GM12878 (cell line): ENCODE results near the gene CCRL2. TPM values are rescaled to one million over a fixed set of nuclear protein-coding genes. Genes with fewer than 3 reads are reported as not detected.

Source experiments
- ATAC-seq: fragments of 200-7000 bp; cut with Tn5 transposase; 3 replicates; pipeline ENCODE4 v1.9.1; 2020; ENCODE audit warnings: mild to moderate bottlenecking, moderate library complexity
- BruUV-seq: library from RNA; stranded (reverse); fragments of 400-500 nt; replicated peaks from 2 replicates; lab custom pipeline; 2021; lab: Mats Ljungman, UMichigan
- CTCF ChIA-PET: fragments of 300-600 bp; sonication (Branson Sonifier 250); formaldehyde crosslinking; extraction: SDS; loops from one replicate; lab custom pipeline; 2021; ENCODE audit warnings: inconsistent platforms; lab: Yijun Ruan, JAX
- POLR2A ChIA-PET: fragments of 350-600 bp; formaldehyde crosslinking; extraction: SDS; loops from one replicate; lab custom pipeline; 2021; ENCODE audit warnings: inconsistent platforms; lab: Charles Lee
- RAD21 ChIA-PET: fragments of 300-600 bp; sonication (Branson Sonifier 250); formaldehyde crosslinking; loops from one replicate; lab custom pipeline; 2023; ENCODE audit warnings: antibody characterized with exemption; ENCODE audit not compliant: unreplicated experiment; lab: Charles Lee
- SMC1A ChIA-PET: fragments of 300-600 bp; sonication (Branson Sonifier 250); formaldehyde crosslinking; loops from one replicate; lab custom pipeline; 2023; ENCODE audit not compliant: unreplicated experiment, uncharacterized antibody; lab: Charles Lee
- DNase-seq: peaks from one replicate; pipeline ENCODE4 v3.0.0-alpha.2; 2011; ENCODE audit warnings: low read depth, low spot score
- FAIRE-seq: peaks from 3 replicates; lab custom pipeline; 2011; peaks lifted over from hg19 to GRCh38; lab: Jason Lieb, UNC
- H2AFZ ChIP-seq: 2 replicates; pipeline ENCODE4 v1.6.0; 2011; ENCODE audit warnings: low read depth, low read length, control low read depth; ENCODE audit not compliant: control insufficient read depth
- H3K27ac ChIP-seq: 2 replicates; pipeline ENCODE4 v1.5.1; 2011; ENCODE audit warnings: control low read depth; ENCODE audit not compliant: control insufficient read depth, insufficient read depth
- H3K27me3 ChIP-seq, 2 experiments: replicated peaks in 1 of 2; 2 replicates each; pipeline versions ENCODE4 v1.6.0 to v1.6.1; 2011; ENCODE audit warnings: low read length in 1 of 2; ENCODE audit not compliant: control insufficient read depth in 2 of 2, insufficient read depth in 2 of 2
- H3K36me3 ChIP-seq, 2 experiments: 2 replicates each; pipeline ENCODE4 v1.5.1; 2011; ENCODE audit warnings: low read length in 1 of 2; ENCODE audit not compliant: control insufficient read depth in 2 of 2, insufficient read depth in 2 of 2
- H3K4me1 ChIP-seq: 2 replicates; pipeline ENCODE4 v1.6.1; 2011; ENCODE audit warnings: mild to moderate bottlenecking, low read length, moderate library complexity, mixed read lengths; ENCODE audit not compliant: control insufficient read depth, insufficient read depth
- H3K4me2 ChIP-seq: 2 replicates; pipeline ENCODE4 v1.6.0; 2011; ENCODE audit warnings: control low read depth; ENCODE audit not compliant: control insufficient read depth, insufficient read depth
- H3K4me3 ChIP-seq: fragments of 200-600 bp; sonication (generic); 2 replicates; pipeline ENCODE4 v1.5.1; 2016
- H3K79me2 ChIP-seq: 2 replicates; pipeline ENCODE4 v1.6.0; 2011; ENCODE audit warnings: low read length; ENCODE audit not compliant: control insufficient read depth, insufficient read depth
- H3K9ac ChIP-seq: 2 replicates; pipeline ENCODE4 v1.8.0; 2011; ENCODE audit warnings: low read length, control low read depth, mixed read lengths; ENCODE audit not compliant: control insufficient read depth, insufficient read depth
- H3K9me3 ChIP-seq: replicated peaks from 3 replicates; pipeline ENCODE4 v1.5.1; 2011; ENCODE audit warnings: mild to moderate bottlenecking, low read length; ENCODE audit not compliant: control insufficient read depth, insufficient read depth
- H4K20me1 ChIP-seq: 2 replicates; pipeline ENCODE4 v1.6.0; 2011; ENCODE audit not compliant: control insufficient read depth, insufficient read depth
- ASH2L ChIP-seq: fragments of 300-600, 200-600 bp; sonication (generic); IDR thresholded peaks from 2 replicates; pipeline ENCODE4 v1.6.1; 2017; ENCODE audit warnings: low read depth, mild to moderate bottlenecking, borderline replicate concordance
- ATF3 ChIP-seq: IDR thresholded peaks from 2 replicates; pipeline ENCODE4 v1.6.1; 2011; ENCODE audit warnings: low read depth, mild to moderate bottlenecking, low read length, moderate library complexity, borderline replicate concordance; ENCODE audit errors: extremely low read depth
- CEBPB ChIP-seq, 2 experiments: fragments of 150-350 bp in 1 of 2; IDR thresholded peaks; 2 replicates each; pipeline ENCODE4 v1.6.1; 2012 to 2014; ENCODE audit warnings: low read depth in 2 of 2, low read length in 2 of 2, borderline replicate concordance in 1 of 2, inconsistent platforms in 1 of 2
- CREB1 ChIP-seq: IDR thresholded peaks from 2 replicates; pipeline ENCODE4 v1.6.1; 2012; ENCODE audit warnings: low read depth, mild to moderate bottlenecking, inconsistent platforms
- FOXK2 ChIP-seq: fragments of 450-650 bp; IDR thresholded peaks from 2 replicates; pipeline ENCODE4 v1.6.1; 2017; ENCODE audit warnings: mild to moderate bottlenecking, moderate library complexity
- HCFC1 ChIP-seq: fragments of 150-350 bp; IDR thresholded peaks from 2 replicates; pipeline ENCODE4 v1.6.1; 2014; ENCODE audit warnings: low read length
- JUND ChIP-seq: IDR thresholded peaks from 2 replicates; pipeline ENCODE4 v1.6.1; 2012; ENCODE audit warnings: low read depth, mild to moderate bottlenecking, low read length, improper control_type of control experiment, moderate library complexity
- KAT2A ChIP-seq: conservative IDR thresholded peaks from 2 replicates; pipeline ENCODE4 v1.6.1; 2011; ENCODE audit warnings: low read depth, low read length; ENCODE audit not compliant: control insufficient read depth
- NR2C1 ChIP-seq: fragments of 450-650 bp; IDR thresholded peaks from 2 replicates; pipeline ENCODE4 v1.6.1; 2017; ENCODE audit warnings: antibody characterized with exemption, mild to moderate bottlenecking, moderate library complexity
- NR2F1 ChIP-seq: fragments of 450-650 bp; conservative IDR thresholded peaks from 2 replicates; pipeline ENCODE4 v1.6.1; 2017; ENCODE audit warnings: mild to moderate bottlenecking
- PRDM15 ChIP-seq: fragments of 450-650 bp; formaldehyde crosslinking; IDR thresholded peaks from 2 replicates; pipeline ENCODE4 v1.4.0; 2020; ENCODE audit warnings: mild to moderate bottlenecking, moderate library complexity
- SPI1 ChIP-seq: IDR thresholded peaks from 2 replicates; pipeline ENCODE4 v1.6.1; 2011; ENCODE audit warnings: low read depth, mild to moderate bottlenecking, low read length, moderate library complexity, borderline replicate concordance; ENCODE audit not compliant: insufficient read depth
- TCF12 ChIP-seq: IDR thresholded peaks from 2 replicates; pipeline ENCODE4 v1.6.1; 2011; ENCODE audit warnings: low read depth, mild to moderate bottlenecking, low read length
- ZBED1 ChIP-seq: IDR thresholded peaks from 2 replicates; pipeline ENCODE4 v1.6.1; 2016; ENCODE audit warnings: borderline replicate concordance
- WGBS: methylation state at CpG from one replicate; pipeline ENCODE4 v1.1.6; 2016; ENCODE audit warnings: low lambda C conversion rate; ENCODE audit not compliant: insufficient replicate concordance, insufficient coverage; ENCODE audit errors: missing lambda C conversion rate; 5-methylcytosine and 5-hydroxymethylcytosine counted together
- in situ Hi-C: fragments of 300-500 bp; cut with MboI; formaldehyde crosslinking; loops from 9 replicates; pipeline ENCODE4 v1.14.3; 2018; ENCODE audit warnings: mixed read lengths
- intact Hi-C: fragments of 100-400 bp; cut with micrococcal nuclease; formaldehyde crosslinking; loops from one replicate; pipeline ENCODE4 v1.14.2; 2022; ENCODE audit not compliant: unreplicated experiment
- polyA plus RNA-seq, 11 experiments: library from polyadenylated mRNA; depleted of rRNA in 4 of 11; unstranded in 6 of 11; stranded (reverse) in 5 of 11; fragments of >200 nt; fragmentation: Nextera tagmentation in 4 of 11; fragmentation: Illumina TruSeq in 1 of 11; extraction: Ambion mirVana in 4 of 11; extraction: Trizol in 1 of 11; gene quantifications; 1 replicate in 1 of 11; 2 replicates in 10 of 11; pipeline versions ENCODE4 v1.2.1 to v1.2.3, GENCODE V29; 2011 to 2016; ENCODE audit warnings: inconsistent platforms in 2 of 11, missing spikeins in 2 of 11, low read depth in 1 of 11
- total RNA-seq, 4 experiments: library from RNA; depleted of rRNA in 3 of 4; stranded (reverse); fragments of >200 nt in 3 of 4; fragmentation: Illumina TruSeq in 1 of 4; extraction: Trizol in 1 of 4; gene quantifications; 2 replicates each; pipeline versions ENCODE4 v1.2.1 to v1.2.3, GENCODE V29; 2013 to 2021

The CCRL2 gene
- total and polyA plus RNA-seq, 10 of the 15 experiments (the other 5 are each of a cell fraction or from before 2014, with no cell fraction given) = 0.04 to 2.5 (median 1.8) TPM

- Histone ChIP-seq H3K4me2 (no peak overlapping the region), H3K36me3 (no peaks in the 10 kb centered on the region), H3K4me3 (no peak overlapping the region), H3K27ac (no peak overlapping the region), H3K9me3 (no peaks in the 10 kb centered on the region), H3K9ac (no peak overlapping the region), H4K20me1 (no peaks in the 10 kb centered on the region), H3K4me1 (no peaks in the 10 kb centered on the region), H3K79me2 (no peaks in the 10 kb centered on the region), H2AFZ (no peak overlapping the region), H3K27me3 (no peaks in the 10 kb centered on the region)
- ChIA-PET POLR2A (no interaction called here), SMC1A (interaction anchor here (1.0 to 1.6 kb wide), 4 partner anchors 19 to 200 kb away, joined by 3 to 4 read pairs (median 3); no protein-coding TSS in a partner anchor), RAD21 (interaction anchor here (1.0 to 1.2 kb wide), 2 partner anchors 10 to 208 kb away, joined by 3 read pairs; partner anchors contain the start of gene CCR1), CTCF (no interaction called here)
- BruUV-seq = no TSS peak
- FAIRE-seq (no peak), ATAC-seq (no peak), DNase-seq (no peak)
- 32% methylated on average over 10 of the region's 10 CpGs for WGBS
- intact Hi-C loops = no loop called here
- in situ Hi-C loops = no loop called here
- TF ChIP-seq CREB1 (no peak), TCF12 (0 out of 2 replicates have a peak, but pooled peaks have one; percentile 41), PRDM15 (CRISPR knock-in tag) (no peak), NR2C1 (no peak), FOXK2 (no peak), HCFC1 (no peak), NR2F1 (peak; percentile 84), ATF3 (no peak), SPI1 (no peak), CEBPB (IDR thresholded peaks at IDR 0.05; ENCODE audit: borderline replicate concordance in 1 of 2, low read depth in 2 of 2, low read length in 2 of 2) (no peak), KAT2A (no peak), ASH2L (no peak), JUND (no peak), ZBED1 (no peak)
- TF ChIP-seq, all 136 proteins: peak for 2
Measured at GRCh38 chr3:46416125-46416810, 9.2 kb downstream of the CCRL2 start.
